HTR-8/SVneo (cell line): ENCODE data around the gene FOXP1.
"Not testable (repeated sequence)": the region's sequence is repeated elsewhere in the genome, so short reads cannot be mapped to it uniquely, and the experiment has no call there.

Source experiments
- DNase-seq: peaks from one replicate; pipeline ENCODE4 v3.0.0; 2011; ENCODE audit warnings: low spot score, mixed read lengths; ENCODE audit not compliant: insufficient read length
- FAIRE-seq: peaks from 2 replicates; lab custom pipeline; 2011; peaks lifted over from hg19 to GRCh38; lab: Jason Lieb, UNC

FOXP1 gene

GRCh38 chr3:71537211-71537611 lies 46.3 kb downstream of the FOXP1 start:
- peak; percentile 78 for DNase-seq
- peak; percentile 99 for FAIRE-seq

- no peak for FAIRE-seq
- DNase-seq: peak; percentile 60
Measured at GRCh38 chr3:71536376-71536965, 47.1 kb downstream of the FOXP1 start.

GRCh38 chr3:71533588-71533987 lies 49.9 kb downstream of the FOXP1 start:
- DNase-seq (no peak), FAIRE-seq (no peak)

- DNase-seq (no peak), FAIRE-seq (no peak)
Measured at GRCh38 chr3:71532639-71533395, 50.7 kb downstream of the FOXP1 start.

- FAIRE-seq (no peak), DNase-seq (no peak)
Measured at GRCh38 chr3:71530903-71531530, 52.5 kb downstream of the FOXP1 start.

- DNase-seq (no peak), FAIRE-seq (no peak)
Measured at GRCh38 chr3:71528816-71529215, 54.7 kb downstream of the FOXP1 start.

- FAIRE-seq, DNase-seq: not testable (repeated sequence)
Measured at GRCh38 chr3:71526448-71526847, 57.1 kb downstream of the FOXP1 start.

- DNase-seq (no peak), FAIRE-seq (no peak)
Measured at GRCh38 chr3:71525391-71525790, 58.1 kb downstream of the FOXP1 start.

- FAIRE-seq (no peak), DNase-seq (no peak)
Measured at GRCh38 chr3:71524672-71525071, 58.9 kb downstream of the FOXP1 start.

GRCh38 chr3:71523628-71524027 lies 59.9 kb downstream of the FOXP1 start:
- DNase-seq (no peak), FAIRE-seq (no peak)

GRCh38 chr3:71521940-71522876 lies 61.3 kb downstream of the FOXP1 start:
- DNase-seq (no peak), FAIRE-seq (no peak)

GRCh38 chr3:71521021-71521352 lies 62.5 kb downstream of the FOXP1 start:
- no peak for FAIRE-seq
- DNase-seq: no peak

- DNase-seq: no peak
- FAIRE-seq: no peak
Measured at GRCh38 chr3:71520161-71521020, 63.1 kb downstream of the FOXP1 start.

GRCh38 chr3:71518089-71518488 lies 65.4 kb downstream of the FOXP1 start:
- DNase-seq (no peak), FAIRE-seq (no peak)

- DNase-seq (no peak), FAIRE-seq (peak; percentile 4)
Measured at GRCh38 chr3:71517271-71517791, 66.2 kb downstream of the FOXP1 start.

- no peak for DNase-seq
Measured at GRCh38 chr3:71515636-71516365, 67.7 kb downstream of the FOXP1 start.

GRCh38 chr3:71514621-71515020 lies 68.9 kb downstream of the FOXP1 start:
- no peak for DNase-seq
- FAIRE-seq: no peak

More at GRCh38 chr3:71515636-71516365, 67.7 kb downstream of the FOXP1 start:
- no peak for FAIRE-seq

GRCh38 chr3:71513515-71513914 lies 70.0 kb downstream of the FOXP1 start:
- no peak for DNase-seq
- no peak for FAIRE-seq

GRCh38 chr3:71513081-71513480 lies 70.4 kb downstream of the FOXP1 start:
- no peak for FAIRE-seq

More at GRCh38 chr3:71513081-71513480, 70.4 kb downstream of the FOXP1 start:
- DNase-seq: no peak
